HG03575 (cell line): ENCODE measurements around the gene VPS51.

Source experiments
- ATAC-seq: cut with Tn5 transposase; IDR thresholded peaks from one replicate; pipeline ENCODE4 v1.9.1; 2021; ENCODE audit not compliant: unreplicated experiment, insufficient number of reproducible peaks, low FRiP score; ENCODE audit errors: extremely low read depth

Gene VPS51

GRCh38 chr11:65095974-65096806 is at the start of gene VPS51:
TSS of gene VPS51 (plus strand) at chr11:65096214. CDS start at chr11:65096251, 37 bp downstream.
- ATAC-seq, result no peak

- no peak for ATAC-seq
Measured at GRCh38 chr11:65047581-65048422, 48.2 kb upstream of the VPS51 start.

- ATAC-seq, result no peak
Measured at GRCh38 chr11:65051398-65051858, 44.6 kb upstream of the VPS51 start.

GRCh38 chr11:65053827-65054508 is 42.0 kb upstream of the VPS51 start:
- no peak for ATAC-seq

GRCh38 chr11:65055538-65055937 is 40.5 kb upstream of the VPS51 start:
- ATAC-seq, result no peak

- no peak for ATAC-seq
Measured at GRCh38 chr11:65056999-65057398, 39.0 kb upstream of the VPS51 start.

- ATAC-seq, result no peak
Measured at GRCh38 chr11:65057526-65057925, 38.5 kb upstream of the VPS51 start.

GRCh38 chr11:65058012-65058411 is 38.0 kb upstream of the VPS51 start:
- ATAC-seq, result no peak

- no peak for ATAC-seq
Measured at GRCh38 chr11:65058419-65059054, 37.5 kb upstream of the VPS51 start, which contains the start of gene NAALADL1. TSS of gene NAALADL1 (minus strand) at chr11:65058553. CDS start at chr11:65058521, 32 bp downstream.

GRCh38 chr11:65059523-65059922 is 36.5 kb upstream of the VPS51 start:
- no peak for ATAC-seq

- no peak for ATAC-seq
Measured at GRCh38 chr11:65059959-65060824, 35.8 kb upstream of the VPS51 start.

- no peak for ATAC-seq
Measured at GRCh38 chr11:65060913-65061408, 35.1 kb upstream of the VPS51 start.

GRCh38 chr11:65063532-65063931 is 32.5 kb upstream of the VPS51 start:
- no peak for ATAC-seq

- no peak for ATAC-seq
Measured at GRCh38 chr11:65064847-65065240, 31.2 kb upstream of the VPS51 start.

- ATAC-seq, result no peak
Measured at GRCh38 chr11:65065851-65066250, 30.2 kb upstream of the VPS51 start.

- no peak for ATAC-seq
Measured at GRCh38 chr11:65066315-65066714, 29.7 kb upstream of the VPS51 start.

GRCh38 chr11:65066805-65067291 is 29.2 kb upstream of the VPS51 start:
- ATAC-seq, result no peak

GRCh38 chr11:65067446-65067845 is 28.6 kb upstream of the VPS51 start:
- ATAC-seq, result no peak
